ENCODE measurements around the gene TENM4.
"Not testable (repeated sequence)": the region's sequence is repeated elsewhere in the genome, so short reads cannot be mapped to it uniquely, and the experiment has no call there.

The TENM4 gene

DNA sequence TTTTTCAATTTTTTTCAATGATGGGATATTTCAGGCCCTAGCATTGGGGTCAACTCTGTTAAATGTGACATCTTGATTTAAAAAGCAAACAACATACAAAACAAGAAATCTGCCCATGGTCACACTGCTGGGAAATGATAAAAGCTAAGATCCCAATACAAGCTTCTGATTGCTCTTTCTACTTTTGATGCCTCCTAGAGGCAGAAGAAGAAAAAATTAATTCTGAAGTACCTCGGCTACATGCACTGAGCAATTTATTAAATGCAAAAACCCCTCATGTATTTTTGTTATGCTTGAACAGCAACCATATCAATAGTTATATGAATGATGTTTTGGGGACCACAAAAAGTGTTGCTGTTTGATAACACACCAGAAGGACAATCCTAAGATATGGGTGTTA is 524.1 kb downstream of the TENM4 start:
- no peak for DNase-seq

GRCh38 chr11:78914503-78914902 is 526.3 kb downstream of the TENM4 start:
- no peak for DNase-seq

- no peak for DNase-seq
Measured at GRCh38 chr11:78912778-78913177, 528.1 kb downstream of the TENM4 start.

DNA sequence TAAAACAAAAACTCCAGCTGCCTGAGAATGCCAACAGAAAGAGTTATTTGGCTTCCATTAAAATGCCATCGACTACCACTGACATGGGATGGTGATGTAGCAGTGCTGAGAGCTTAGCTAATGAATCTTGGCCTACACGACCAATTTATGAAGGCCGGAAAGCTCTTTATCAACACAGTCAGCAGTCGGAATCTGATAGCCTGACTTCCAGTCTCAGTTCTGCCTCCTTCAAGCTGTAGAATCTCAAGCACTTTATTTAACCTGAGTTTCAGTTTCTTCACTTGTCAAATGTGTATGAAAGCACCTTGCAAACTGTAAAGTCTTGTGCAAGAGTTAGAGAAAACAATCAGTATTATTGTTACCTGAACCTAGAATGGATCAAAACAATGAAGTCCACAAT is 530.5 kb downstream of the TENM4 start:
- DNase-seq: no peak

- DNase-seq: no peak
Measured at GRCh38 chr11:78909386-78909785, 531.4 kb downstream of the TENM4 start.

DNA sequence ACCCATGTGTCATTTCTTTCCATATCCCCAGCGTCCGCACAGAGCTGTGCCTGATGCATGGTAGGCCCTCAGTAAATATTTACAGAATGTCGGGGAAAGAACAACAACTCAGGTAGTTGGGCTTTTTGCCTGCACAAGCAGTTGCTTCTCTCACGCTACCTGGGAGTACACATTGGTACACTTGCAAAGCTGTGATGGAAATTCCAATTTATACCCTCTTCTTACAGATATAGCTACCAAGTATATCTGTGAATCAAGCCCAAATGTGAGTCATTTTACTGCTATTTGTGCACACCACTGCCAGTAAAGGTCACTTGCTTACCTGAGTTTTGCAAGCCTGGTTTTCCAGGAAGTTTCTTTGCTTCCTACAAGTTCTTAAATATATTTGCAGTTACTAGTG is 533.2 kb downstream of the TENM4 start:
- peak; percentile 46 for DNase-seq

DNA sequence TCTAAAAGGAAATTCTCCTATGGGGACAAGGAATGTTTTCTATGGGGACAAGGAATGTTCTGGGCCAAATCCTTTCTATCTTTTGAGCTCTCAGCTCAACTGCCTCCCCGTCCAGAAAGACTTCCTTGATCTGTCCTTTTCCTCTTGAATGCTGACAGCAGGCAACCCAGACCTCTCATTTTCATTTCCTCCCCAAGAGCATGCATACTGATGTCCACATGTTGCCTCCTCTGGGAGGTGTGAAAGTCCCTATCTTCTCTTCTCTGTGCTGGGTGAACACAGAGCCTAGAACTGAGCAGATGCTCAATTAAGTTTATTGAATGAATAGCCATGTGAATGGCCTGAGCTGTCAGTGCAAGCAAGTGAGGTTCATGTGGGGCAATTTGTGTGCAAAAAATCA is 534.3 kb downstream of the TENM4 start:
- DNase-seq: no peak

DNA sequence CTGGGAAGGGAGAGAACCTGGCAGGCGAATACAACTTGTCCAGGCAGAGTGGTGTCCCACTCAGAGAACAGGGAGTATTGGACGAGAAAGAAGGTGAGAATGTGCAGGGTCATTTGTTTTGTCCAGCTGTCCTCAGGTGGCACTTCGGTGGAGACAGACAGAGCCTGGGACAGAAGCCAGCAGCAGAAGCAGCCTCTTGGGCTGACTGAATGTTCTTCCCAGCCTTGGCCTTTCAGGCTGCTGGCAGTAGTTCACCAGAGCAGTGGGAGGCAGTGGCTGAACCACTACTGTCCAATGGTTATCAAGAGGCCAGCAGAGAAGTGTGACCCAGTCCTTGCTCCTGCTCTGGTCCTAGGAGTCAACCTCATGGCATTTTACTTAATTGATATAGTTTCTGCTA is 535.1 kb downstream of the TENM4 start:
- DNase-seq: no peak

DNA sequence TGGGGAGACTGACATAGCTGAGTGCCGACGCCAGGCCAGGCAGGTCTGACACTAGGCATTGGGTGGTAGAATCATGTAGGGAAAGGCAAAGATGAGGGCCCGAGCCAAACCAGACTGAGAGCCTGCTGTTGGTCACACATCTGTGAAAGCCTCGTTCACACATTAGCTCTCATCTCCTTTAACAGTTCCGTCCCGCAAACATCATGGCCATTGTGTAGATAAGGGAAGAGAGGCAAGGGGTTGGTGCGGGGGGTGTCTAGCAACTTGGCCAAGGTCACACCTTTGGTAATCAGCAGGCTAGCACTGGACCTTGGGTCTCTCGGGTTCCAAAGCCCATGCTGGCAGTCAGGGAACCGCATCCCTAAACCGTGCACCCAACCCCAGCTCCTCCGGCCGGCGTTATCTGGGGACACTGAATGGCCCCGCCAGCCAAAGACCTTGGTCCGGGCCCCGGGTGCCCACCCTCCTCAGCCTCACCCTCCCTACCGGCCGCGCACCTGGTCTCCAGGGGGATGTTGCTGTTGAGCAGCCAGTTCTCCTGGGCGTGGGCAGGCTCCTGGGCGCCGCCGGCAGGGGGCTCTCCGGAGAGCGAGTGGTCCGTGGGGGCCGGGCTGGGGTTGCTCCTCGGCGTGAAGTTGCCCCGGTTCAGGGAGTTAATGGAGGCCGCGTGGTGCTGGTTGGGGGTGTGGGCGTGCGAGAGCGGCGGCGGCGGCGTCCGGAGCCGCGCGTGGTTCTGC is 537.9 kb downstream of the TENM4 start:
- DNase-seq: no peak

DNA sequence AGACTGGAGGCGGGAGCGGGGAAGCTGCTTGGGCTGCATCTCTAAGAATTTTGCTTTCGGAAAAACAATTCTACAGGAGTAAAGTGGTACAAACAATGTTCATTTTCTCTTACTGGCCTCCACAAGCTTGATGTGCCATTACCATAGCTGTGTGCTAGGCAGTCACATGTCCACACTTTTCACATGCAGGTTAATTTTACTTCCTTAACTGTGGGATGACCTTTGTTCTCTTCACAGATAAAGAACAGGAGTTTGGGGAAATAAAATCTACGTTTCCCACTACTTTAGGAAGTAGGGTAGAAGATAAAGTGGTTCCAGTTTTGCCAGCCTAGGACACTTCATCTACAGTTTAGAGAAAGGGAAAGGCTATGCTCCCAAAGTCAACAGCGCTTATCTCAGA is 539.0 kb downstream of the TENM4 start:
- DNase-seq: no peak

DNA sequence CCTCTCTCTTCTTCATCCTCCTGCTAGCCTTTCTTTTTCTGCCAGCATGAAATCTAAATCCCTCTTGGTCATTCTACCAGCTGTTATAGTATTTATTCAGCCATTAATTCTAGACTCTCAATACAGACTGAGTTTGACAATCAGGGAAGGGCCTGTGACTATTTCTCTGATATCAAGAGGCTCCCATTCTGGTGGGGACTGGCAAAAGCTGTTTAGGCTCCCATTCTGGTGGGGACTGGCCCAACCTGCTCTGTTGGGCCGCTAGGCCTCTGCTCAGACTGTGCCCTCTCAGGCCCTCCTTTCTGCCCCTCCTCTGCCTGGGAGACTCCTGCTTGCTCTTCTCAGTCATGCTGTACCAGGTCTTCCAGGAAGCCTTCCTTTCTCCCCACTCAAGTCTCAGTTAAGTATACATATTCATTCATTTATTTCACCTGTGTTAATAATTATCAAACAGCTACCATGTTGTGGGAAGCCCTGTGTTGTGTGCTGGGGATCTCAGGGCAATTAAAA is 542.5 kb downstream of the TENM4 start:
- DNase-seq: no peak

- no peak for DNase-seq
Measured at GRCh38 chr11:78893996-78894395, 546.8 kb downstream of the TENM4 start.

DNA sequence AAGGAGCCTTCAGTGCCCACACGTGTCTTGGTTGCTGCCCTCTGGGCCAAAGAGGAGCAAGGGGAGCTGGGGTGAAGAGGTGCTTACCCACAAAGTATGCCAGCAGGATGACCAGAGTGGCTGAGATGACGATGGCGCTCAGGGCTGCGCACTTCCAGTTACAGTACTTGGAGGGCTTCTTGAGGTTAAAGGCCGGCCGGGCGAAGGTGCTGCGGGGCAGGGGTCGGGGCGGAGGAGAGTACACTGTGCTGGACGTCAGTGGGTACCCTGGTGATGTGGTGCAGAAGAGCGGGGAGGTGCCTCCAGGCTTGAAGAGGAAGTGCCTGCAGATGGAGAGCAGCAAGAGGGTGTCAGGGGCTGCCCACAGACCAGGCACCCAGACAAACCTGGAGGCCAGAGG is 551.1 kb downstream of the TENM4 start:
- DNase-seq: no peak

DNA sequence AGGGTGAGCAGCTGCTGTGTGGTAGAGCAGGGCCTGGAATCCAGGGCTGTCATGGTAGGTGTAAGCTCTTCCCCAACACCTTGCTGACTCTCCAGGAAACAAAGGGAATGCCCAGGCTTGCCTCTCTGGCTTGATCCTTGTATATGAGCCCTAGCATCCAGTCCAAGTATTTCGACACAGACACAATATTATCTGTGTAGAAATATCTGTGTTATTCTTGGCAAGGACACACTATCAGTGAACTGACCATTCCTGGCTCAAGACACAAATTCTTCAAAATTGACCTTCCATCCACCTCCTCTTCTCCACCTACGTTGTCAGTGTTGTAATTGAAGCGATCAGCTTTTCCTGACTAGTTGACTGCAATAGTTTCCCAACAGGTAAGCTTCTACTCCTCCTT is 554.2 kb downstream of the TENM4 start:
- no peak for DNase-seq

GRCh38 chr11:78884761-78885160 is 556.1 kb downstream of the TENM4 start:
- DNase-seq: no peak

DNA sequence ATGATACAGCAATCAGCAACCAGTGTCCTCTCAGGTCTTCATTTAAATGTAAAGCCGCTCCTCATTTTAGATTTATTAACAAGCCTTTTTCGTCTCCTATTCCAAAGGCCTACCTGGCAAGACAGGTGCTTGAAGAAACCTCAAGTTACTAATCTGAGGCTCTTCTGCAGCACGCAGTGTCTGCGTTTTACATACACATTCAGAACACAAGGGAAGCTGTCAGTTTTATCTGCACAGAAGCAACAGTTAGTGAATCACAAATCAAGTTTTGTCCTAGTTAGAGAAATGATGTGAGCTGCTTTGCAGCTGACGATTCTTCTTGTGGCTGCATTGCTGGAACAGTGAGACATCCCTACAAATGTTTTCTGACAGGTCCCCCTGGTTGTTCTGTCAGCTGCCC is 557.3 kb downstream of the TENM4 start:
- no peak for DNase-seq

DNA sequence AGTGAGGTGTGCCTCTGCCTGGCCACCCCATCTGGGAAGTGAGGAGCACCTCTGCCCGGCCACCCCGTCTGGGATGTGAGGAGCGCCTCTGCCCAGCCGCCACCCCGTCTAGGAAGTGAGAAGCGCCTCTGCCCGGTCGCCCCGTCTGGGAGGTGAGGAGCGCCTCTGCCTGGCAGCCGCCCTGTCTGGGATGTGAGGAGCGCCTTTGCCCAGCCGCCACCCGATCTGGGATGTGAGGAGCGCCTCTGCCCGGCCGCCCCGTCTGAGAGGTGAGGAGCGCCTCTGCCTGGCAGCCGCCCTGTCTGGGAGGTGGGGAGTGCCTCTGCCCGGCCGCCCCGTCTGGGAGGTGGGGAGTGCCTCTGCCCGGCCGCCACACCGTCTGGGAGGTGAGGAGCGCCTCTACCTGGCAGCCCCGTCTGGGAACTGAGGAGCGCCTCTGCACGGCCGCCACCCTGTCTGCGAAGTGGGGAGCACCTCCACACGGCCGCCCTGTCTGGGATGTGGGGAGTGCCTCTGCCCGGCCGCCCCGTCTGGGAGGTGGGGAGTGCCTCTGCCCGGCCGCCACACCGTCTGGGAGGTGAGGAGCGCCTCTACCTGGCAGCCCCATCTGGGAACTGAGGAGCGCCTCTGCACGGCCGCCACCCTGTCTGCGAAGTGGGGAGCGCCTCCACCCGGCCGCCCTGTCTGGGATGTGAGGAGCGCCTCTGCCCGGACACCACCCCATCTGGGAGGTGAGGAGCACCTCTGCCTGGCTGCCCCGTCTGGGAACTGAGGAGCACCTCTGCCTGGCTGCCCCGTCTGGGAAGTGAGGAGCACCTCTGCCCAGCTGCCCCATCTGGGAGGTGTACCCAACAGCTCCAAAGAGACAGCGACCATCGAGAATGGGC is 561.5 kb downstream of the TENM4 start:
- DNase-seq: not testable (repeated sequence)

DNA sequence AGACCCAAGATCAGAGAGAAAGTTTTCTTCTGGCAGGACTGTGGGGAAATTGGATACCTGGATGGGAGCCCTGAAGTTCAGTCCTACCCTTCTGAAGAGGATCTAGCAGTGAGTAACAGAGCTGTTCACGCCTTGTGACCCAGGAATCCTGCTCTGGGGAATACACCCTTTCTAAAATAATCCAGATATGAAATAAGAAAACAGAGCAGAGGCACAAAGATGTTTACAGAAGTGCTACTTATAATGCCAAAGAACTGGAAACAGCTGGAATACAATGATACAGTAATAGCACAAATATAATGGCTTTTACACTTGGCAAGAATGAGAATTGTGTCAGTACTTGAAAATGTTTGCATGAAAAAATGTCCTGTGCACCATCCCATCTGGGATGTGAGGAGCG is 562.2 kb downstream of the TENM4 start:
- no peak for DNase-seq

- no peak for DNase-seq
Measured at GRCh38 chr11:78876676-78877075, 564.2 kb downstream of the TENM4 start.

DNA sequence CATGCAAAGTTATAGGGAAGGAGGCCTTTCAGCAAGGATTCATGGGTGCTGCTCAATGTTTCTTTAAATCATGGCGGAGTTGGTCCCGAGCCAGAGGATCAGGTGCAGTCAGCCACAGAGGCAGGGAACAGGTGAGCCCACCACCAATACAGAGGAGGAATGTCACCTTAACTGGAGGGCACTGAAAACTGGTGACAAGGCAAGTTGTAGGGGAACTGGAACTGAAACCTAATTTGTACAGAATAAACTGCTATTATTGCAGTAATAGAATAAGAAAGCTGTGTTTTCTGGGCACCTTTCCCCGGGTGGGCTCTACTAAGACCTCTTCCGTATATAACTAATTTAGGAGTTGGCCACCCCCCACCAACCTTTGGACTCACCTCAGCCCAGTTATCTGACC is 570.2 kb downstream of the TENM4 start:
- DNase-seq: no peak

DNA sequence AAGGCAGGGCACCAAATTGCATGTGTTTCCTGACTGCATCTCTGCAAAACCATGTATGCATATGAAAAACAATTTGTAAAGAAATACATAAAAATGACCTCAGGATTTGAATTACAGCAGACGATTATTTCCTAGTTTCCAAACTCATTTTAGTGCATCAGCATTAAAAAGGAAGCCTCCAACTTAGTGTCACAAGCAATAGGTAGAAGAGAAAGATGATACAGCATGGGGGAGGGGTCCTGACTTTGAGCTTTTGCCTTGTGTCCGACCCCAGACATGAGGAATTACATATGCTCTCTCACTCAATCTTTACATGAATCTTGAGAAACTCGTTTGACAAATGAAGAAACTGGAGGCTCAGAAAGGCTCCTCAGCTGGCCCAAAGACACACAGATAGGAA is 571.5 kb downstream of the TENM4 start:
- no peak for DNase-seq

- DNase-seq: no peak
Measured at GRCh38 chr11:78868563-78868962, 572.3 kb downstream of the TENM4 start.

DNA sequence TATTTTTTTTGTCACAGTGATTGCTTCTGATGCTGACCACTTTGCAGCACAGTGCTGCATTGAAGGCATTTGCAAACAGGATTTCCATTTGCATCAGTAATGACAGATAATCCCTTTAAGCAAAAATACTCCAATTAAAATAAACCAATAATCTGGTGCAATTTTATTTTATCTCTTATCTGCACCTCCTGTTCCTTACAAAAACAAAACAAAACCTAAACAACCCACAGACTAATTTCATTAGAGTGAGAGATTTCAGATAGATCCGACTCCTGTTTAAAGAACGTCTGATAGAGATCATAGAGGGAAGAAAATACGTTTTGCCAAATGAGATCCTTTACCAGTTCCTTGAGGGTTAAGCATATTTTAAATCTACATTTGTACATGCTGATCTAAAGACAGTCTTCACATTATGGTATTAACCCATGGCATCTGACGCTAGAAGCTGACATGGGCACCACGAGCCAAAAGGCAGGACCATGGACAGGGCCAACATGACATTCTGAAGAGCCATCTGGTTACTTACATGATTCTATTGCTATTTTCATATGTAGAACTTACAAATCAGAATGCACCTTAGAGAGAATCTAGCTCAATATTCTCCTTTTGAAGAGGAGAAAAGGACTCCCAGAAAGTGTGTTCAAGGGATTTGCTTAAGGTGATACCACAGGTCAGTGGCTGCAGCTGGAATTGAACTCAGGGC is 580.0 kb downstream of the TENM4 start:
- no peak for DNase-seq

- DNase-seq: no peak
Measured at GRCh38 chr11:78857688-78858087, 583.1 kb downstream of the TENM4 start.

Data from DMS153 (cell line).